ENCODE data around the gene CKM.

The CKM gene

GRCh38 chr19:45295873-45296272 lies 26.8 kb downstream of the CKM start:
- peaks cover under 1 to 9% of the 10 kb centered on the region in 2 donors for H3K36me3 ChIP-seq (ENCODE audit: control insufficient read depth in 1 of 2, insufficient read depth in 2 of 2, low read length in 2 of 2)
- no peaks in the 10 kb centered on the region for H3K4me1 ChIP-seq (ENCODE audit: control insufficient read depth in 1 of 2, insufficient read depth in 2 of 2, low read length in 2 of 2)
- H3K4me3 ChIP-seq (ENCODE audit: low read depth in 1 of 2, low read length in 2 of 2): no peak overlapping the region

GRCh38 chr19:45294291-45295029 lies 28.2 kb downstream of the CKM start:
- H3K4me3 ChIP-seq (ENCODE audit: low read depth in 1 of 2, low read length in 2 of 2): no peak overlapping the region
- H3K27me3 ChIP-seq (ENCODE audit: control insufficient read depth in 1 of 2, insufficient read depth in 2 of 2, low read length in 2 of 2): no peaks in the 10 kb centered on the region
- no peak overlapping the region for H3K27ac ChIP-seq (ENCODE audit: low read depth, low read length)
- no peak overlapping the region for H3K9ac ChIP-seq (ENCODE audit: low read depth in 1 of 2, low read length in 2 of 2)
- H3K4me1 ChIP-seq (ENCODE audit: control insufficient read depth in 1 of 2, insufficient read depth in 2 of 2, low read length in 2 of 2): no peaks in the 10 kb centered on the region
- H3K9me3 ChIP-seq (ENCODE audit: control insufficient read depth in 1 of 2, low read length in 2 of 2): no peaks in the 10 kb centered on the region
- H3K36me3 ChIP-seq (ENCODE audit: control insufficient read depth in 1 of 2, insufficient read depth in 2 of 2, low read length in 2 of 2): peaks cover 6 to 16% of the 10 kb centered on the region in 2 donors

More at GRCh38 chr19:45295873-45296272, 26.8 kb downstream of the CKM start:
- Histone ChIP-seq H3K9ac (ENCODE audit: low read depth in 1 of 2, low read length in 2 of 2) (no peak overlapping the region), H3K9me3 (ENCODE audit: control insufficient read depth in 1 of 2, low read length in 2 of 2) (no peaks in the 10 kb centered on the region), H3K27me3 (ENCODE audit: control insufficient read depth in 1 of 2, insufficient read depth in 2 of 2, low read length in 2 of 2) (no peaks in the 10 kb centered on the region), H3K27ac (ENCODE audit: low read depth, low read length) (no peak overlapping the region)

GRCh38 chr19:45293682-45294081 lies 29.0 kb downstream of the CKM start:
- no peaks in the 10 kb centered on the region for H3K27me3 ChIP-seq (ENCODE audit: control insufficient read depth in 1 of 2, insufficient read depth in 2 of 2, low read length in 2 of 2)
- no peak overlapping the region for H3K9ac ChIP-seq (ENCODE audit: low read depth in 1 of 2, low read length in 2 of 2)
- H3K27ac ChIP-seq (ENCODE audit: low read depth, low read length): no peak overlapping the region
- peaks cover 6 to 16% of the 10 kb centered on the region in 2 donors for H3K36me3 ChIP-seq (ENCODE audit: control insufficient read depth in 1 of 2, insufficient read depth in 2 of 2, low read length in 2 of 2)
- no peaks in the 10 kb centered on the region for H3K4me1 ChIP-seq (ENCODE audit: control insufficient read depth in 1 of 2, insufficient read depth in 2 of 2, low read length in 2 of 2)
- H3K9me3 ChIP-seq (ENCODE audit: control insufficient read depth in 1 of 2, low read length in 2 of 2): no peaks in the 10 kb centered on the region
- no peak overlapping the region for H3K4me3 ChIP-seq (ENCODE audit: low read depth in 1 of 2, low read length in 2 of 2)

GRCh38 chr19:45291834-45292233 lies 30.8 kb downstream of the CKM start:
- peaks cover 6 to 21% of the 10 kb centered on the region in 2 donors for H3K36me3 ChIP-seq (ENCODE audit: control insufficient read depth in 1 of 2, insufficient read depth in 2 of 2, low read length in 2 of 2)

GRCh38 chr19:45290381-45290931 lies 32.2 kb downstream of the CKM start:
- H3K36me3 ChIP-seq (ENCODE audit: control insufficient read depth in 1 of 2, insufficient read depth in 2 of 2, low read length in 2 of 2): peaks cover 6 to 21% of the 10 kb centered on the region in 2 donors
- no peaks in the 10 kb centered on the region for H3K9me3 ChIP-seq (ENCODE audit: control insufficient read depth in 1 of 2, low read length in 2 of 2)
- no peak overlapping the region for H3K4me3 ChIP-seq (ENCODE audit: low read depth in 1 of 2, low read length in 2 of 2)
- H3K27me3 ChIP-seq (ENCODE audit: control insufficient read depth in 1 of 2, insufficient read depth in 2 of 2, low read length in 2 of 2): no peaks in the 10 kb centered on the region
- no peak overlapping the region for H3K27ac ChIP-seq (ENCODE audit: low read depth, low read length)
- no peaks in the 10 kb centered on the region for H3K4me1 ChIP-seq (ENCODE audit: control insufficient read depth in 1 of 2, insufficient read depth in 2 of 2, low read length in 2 of 2)
- H3K9ac ChIP-seq (ENCODE audit: low read depth in 1 of 2, low read length in 2 of 2): no peak overlapping the region

More at GRCh38 chr19:45291834-45292233, 30.8 kb downstream of the CKM start:
- Histone ChIP-seq H3K9me3 (ENCODE audit: control insufficient read depth in 1 of 2, low read length in 2 of 2) (no peaks in the 10 kb centered on the region), H3K27ac (ENCODE audit: low read depth, low read length) (no peak overlapping the region), H3K9ac (ENCODE audit: low read depth in 1 of 2, low read length in 2 of 2) (no peak overlapping the region), H3K4me3 (ENCODE audit: low read depth in 1 of 2, low read length in 2 of 2) (no peak overlapping the region), H3K4me1 (ENCODE audit: control insufficient read depth in 1 of 2, insufficient read depth in 2 of 2, low read length in 2 of 2) (no peaks in the 10 kb centered on the region), H3K27me3 (ENCODE audit: control insufficient read depth in 1 of 2, insufficient read depth in 2 of 2, low read length in 2 of 2) (no peaks in the 10 kb centered on the region)

GRCh38 chr19:45283443-45284033 lies 39.1 kb downstream of the CKM start:
- Histone ChIP-seq H3K9ac (ENCODE audit: low read depth in 1 of 2, low read length in 2 of 2) (no peak overlapping the region), H3K27me3 (ENCODE audit: control insufficient read depth in 1 of 2, insufficient read depth in 2 of 2, low read length in 2 of 2) (no peaks in the 10 kb centered on the region), H3K36me3 (ENCODE audit: control insufficient read depth in 1 of 2, insufficient read depth in 2 of 2, low read length in 2 of 2) (peaks cover 3 to 18% of the 10 kb centered on the region in 2 donors), H3K27ac (ENCODE audit: low read depth, low read length) (no peak overlapping the region), H3K4me1 (ENCODE audit: control insufficient read depth in 1 of 2, insufficient read depth in 2 of 2, low read length in 2 of 2) (no peaks in the 10 kb centered on the region), H3K9me3 (ENCODE audit: control insufficient read depth in 1 of 2, low read length in 2 of 2) (no peaks in the 10 kb centered on the region), H3K4me3 (ENCODE audit: low read depth in 1 of 2, low read length in 2 of 2) (no peak overlapping the region)

- no peak overlapping the region for H3K27ac ChIP-seq (ENCODE audit: low read depth, low read length)
- H3K4me3 ChIP-seq (ENCODE audit: low read depth in 1 of 2, low read length in 2 of 2): no peak overlapping the region
- H3K27me3 ChIP-seq (ENCODE audit: control insufficient read depth in 1 of 2, insufficient read depth in 2 of 2, low read length in 2 of 2): no peaks in the 10 kb centered on the region
- no peaks in the 10 kb centered on the region for H3K9me3 ChIP-seq (ENCODE audit: control insufficient read depth in 1 of 2, low read length in 2 of 2)
- H3K9ac ChIP-seq (ENCODE audit: low read depth in 1 of 2, low read length in 2 of 2): no peak overlapping the region
- H3K36me3 ChIP-seq (ENCODE audit: control insufficient read depth in 1 of 2, insufficient read depth in 2 of 2, low read length in 2 of 2): peaks cover 3 to 21% of the 10 kb centered on the region in 2 donors
- no peaks in the 10 kb centered on the region for H3K4me1 ChIP-seq (ENCODE audit: control insufficient read depth in 1 of 2, insufficient read depth in 2 of 2, low read length in 2 of 2)
Measured at GRCh38 chr19:45280471-45280961, 42.2 kb downstream of the CKM start.

GRCh38 chr19:45279587-45280192 lies 43.0 kb downstream of the CKM start:
- H3K27me3 ChIP-seq (ENCODE audit: control insufficient read depth in 1 of 2, insufficient read depth in 2 of 2, low read length in 2 of 2): no peaks in the 10 kb centered on the region
- peaks cover 3 to 23% of the 10 kb centered on the region in 2 donors for H3K36me3 ChIP-seq (ENCODE audit: control insufficient read depth in 1 of 2, insufficient read depth in 2 of 2, low read length in 2 of 2)

GRCh38 chr19:45278087-45278486 lies 44.6 kb downstream of the CKM start:
- no peak overlapping the region for H3K9ac ChIP-seq (ENCODE audit: low read depth in 1 of 2, low read length in 2 of 2)
- no peak overlapping the region for H3K4me3 ChIP-seq (ENCODE audit: low read depth in 1 of 2, low read length in 2 of 2)
- H3K9me3 ChIP-seq (ENCODE audit: control insufficient read depth in 1 of 2, low read length in 2 of 2): no peaks in the 10 kb centered on the region
- H3K27ac ChIP-seq (ENCODE audit: low read depth, low read length): no peak overlapping the region
- no peaks in the 10 kb centered on the region for H3K27me3 ChIP-seq (ENCODE audit: control insufficient read depth in 1 of 2, insufficient read depth in 2 of 2, low read length in 2 of 2)
- no peaks in the 10 kb centered on the region for H3K4me1 ChIP-seq (ENCODE audit: control insufficient read depth in 1 of 2, insufficient read depth in 2 of 2, low read length in 2 of 2)
- H3K36me3 ChIP-seq (ENCODE audit: control insufficient read depth in 1 of 2, insufficient read depth in 2 of 2, low read length in 2 of 2): peaks cover 3 to 28% of the 10 kb centered on the region in 2 donors

More at GRCh38 chr19:45279587-45280192, 43.0 kb downstream of the CKM start:
- Histone ChIP-seq H3K9ac (ENCODE audit: low read depth in 1 of 2, low read length in 2 of 2) (no peak overlapping the region), H3K4me3 (ENCODE audit: low read depth in 1 of 2, low read length in 2 of 2) (no peak overlapping the region), H3K4me1 (ENCODE audit: control insufficient read depth in 1 of 2, insufficient read depth in 2 of 2, low read length in 2 of 2) (no peaks in the 10 kb centered on the region), H3K27ac (ENCODE audit: low read depth, low read length) (no peak overlapping the region), H3K9me3 (ENCODE audit: control insufficient read depth in 1 of 2, low read length in 2 of 2) (no peaks in the 10 kb centered on the region)

GRCh38 chr19:45276284-45276687 lies 46.4 kb downstream of the CKM start:
- H3K36me3 ChIP-seq (ENCODE audit: control insufficient read depth in 1 of 2, insufficient read depth in 2 of 2, low read length in 2 of 2): peaks cover 3 to 33% of the 10 kb centered on the region in 2 donors

More at GRCh38 chr19:45276284-45276687, 46.4 kb downstream of the CKM start:
- Histone ChIP-seq H3K27ac (ENCODE audit: low read depth, low read length) (no peak overlapping the region), H3K4me1 (ENCODE audit: control insufficient read depth in 1 of 2, insufficient read depth in 2 of 2, low read length in 2 of 2) (no peaks in the 10 kb centered on the region), H3K9me3 (ENCODE audit: control insufficient read depth in 1 of 2, low read length in 2 of 2) (no peaks in the 10 kb centered on the region), H3K9ac (ENCODE audit: low read depth in 1 of 2, low read length in 2 of 2) (no peak overlapping the region), H3K4me3 (ENCODE audit: low read depth in 1 of 2, low read length in 2 of 2) (no peak overlapping the region), H3K27me3 (ENCODE audit: control insufficient read depth in 1 of 2, insufficient read depth in 2 of 2, low read length in 2 of 2) (no peaks in the 10 kb centered on the region)

Data from duodenal mucosa (tissue), 2 donors.